HuH-7.5 (cell line): ENCODE measurements around the gene AP3B2.

Experiments
- DNase-seq: peaks from one replicate; pipeline ENCODE4 v3.0.0; 2011; ENCODE audit warnings: low spot score

Gene AP3B2

GRCh38 chr15:82698711-82699345 lies 10.8 kb downstream of the AP3B2 start:
- DNase-seq: no peak

- DNase-seq: no peak
These were observed 11.8 kb downstream of the AP3B2 start for GRCh38 chr15:82697735-82698407.

GRCh38 chr15:82692171-82692570 lies 17.5 kb downstream of the AP3B2 start:
- no peak for DNase-seq

- DNase-seq: no peak
These were observed 20.5 kb downstream of the AP3B2 start for GRCh38 chr15:82689147-82689546.

- no peak for DNase-seq
These were observed 21.0 kb downstream of the AP3B2 start for GRCh38 chr15:82688691-82689090.

GRCh38 chr15:82681371-82681770 lies 28.3 kb downstream of the AP3B2 start:
- DNase-seq: no peak

- no peak for DNase-seq
These were observed 29.2 kb downstream of the AP3B2 start for GRCh38 chr15:82680200-82681102.

- DNase-seq: no peak
These were observed 30.0 kb downstream of the AP3B2 start for GRCh38 chr15:82679626-82680199.

GRCh38 chr15:82677720-82678323 lies 31.9 kb downstream of the AP3B2 start:
- no peak for DNase-seq

GRCh38 chr15:82674873-82675272 lies 34.8 kb downstream of the AP3B2 start:
- no peak for DNase-seq

- no peak for DNase-seq
These were observed 39.0 kb downstream of the AP3B2 start for GRCh38 chr15:82670699-82671098.

- DNase-seq: no peak
These were observed 43.1 kb downstream of the AP3B2 start for GRCh38 chr15:82666606-82667005.

- DNase-seq: no peak
These were observed 45.7 kb downstream of the AP3B2 start for GRCh38 chr15:82664021-82664420.

- DNase-seq: peak; percentile 83
These were observed 46.5 kb downstream of the AP3B2 start for GRCh38 chr15:82663186-82663600.

GRCh38 chr15:82662641-82663040 lies 47.0 kb downstream of the AP3B2 start:
- DNase-seq: no peak

GRCh38 chr15:82660378-82660777 lies 49.3 kb downstream of the AP3B2 start:
- no peak for DNase-seq

GRCh38 chr15:82656641-82657266 lies 52.9 kb downstream of the AP3B2 start:
- no peak for DNase-seq

GRCh38 chr15:82655606-82656005 lies 54.1 kb downstream of the AP3B2 start:
- no peak for DNase-seq

GRCh38 chr15:82653483-82654168 lies 56.0 kb downstream of the AP3B2 start:
- no peak for DNase-seq

GRCh38 chr15:82651708-82652107 lies 58.0 kb downstream of the AP3B2 start:
- no peak for DNase-seq
